Caco-2 (cell line): Measurements from ENCODE around the gene AKR7A2. TPM values are rescaled to one million over a fixed set of nuclear protein-coding genes. Genes with fewer than 3 reads are reported as not detected.

Experiments
- BruUV-seq: library from RNA; stranded (reverse); fragments of 400-500 nt; replicated peaks from 2 replicates; lab custom pipeline; 2021; lab: Mats Ljungman, UMichigan
- CTCF ChIA-PET: fragments of 300-600 bp; sonication (Branson Sonifier 250); formaldehyde crosslinking; loops from one replicate; lab custom pipeline; 2022; ENCODE audit warnings: antibody characterized with exemption; lab: Charles Lee
- POLR2A ChIA-PET: fragments of 300-600 bp; sonication (Branson Sonifier 250); formaldehyde crosslinking; loops from one replicate; lab custom pipeline; 2022; ENCODE audit warnings: antibody characterized with exemption; lab: Charles Lee
- DNase-seq, 2 experiments: peaks; one replicate each; pipeline versions ENCODE4 v3.0.0 to v3.0.0-alpha.2; 2020 to 2022
- H3K27me3 ChIP-seq: replicated peaks from 2 replicates; pipeline ENCODE4 v1.6.0; 2011; ENCODE audit warnings: low read length; ENCODE audit not compliant: control insufficient read depth, insufficient read depth
- H3K36me3 ChIP-seq: 2 replicates; pipeline ENCODE4 v1.5.1; 2011; ENCODE audit warnings: low read length; ENCODE audit not compliant: control insufficient read depth, insufficient read depth
- H3K4me1 ChIP-seq: fragments of 250-450 bp; sonication (Bioruptor Pico); 2 replicates; pipeline ENCODE4 v1.5.1; 2020; ENCODE audit warnings: mild to moderate bottlenecking
- H3K4me3 ChIP-seq: 2 replicates; pipeline ENCODE4 v1.5.1; 2011; ENCODE audit warnings: low read depth, mild to moderate bottlenecking, control low read depth, low read length
- H3K9me3 ChIP-seq: fragments of 250-450 bp; sonication (Bioruptor Pico); 2 replicates; pipeline ENCODE4 v1.5.1; 2020; ENCODE audit warnings: mild to moderate bottlenecking, moderate library complexity
- H3K27ac Mint-ChIP-seq: one replicate; pipeline ENCODE4 v1.8.0; 2022; ENCODE audit warnings: mixed read lengths; ENCODE audit not compliant: unreplicated experiment
- H3K27me3 Mint-ChIP-seq: one replicate; pipeline ENCODE4 v1.8.0; 2022; ENCODE audit warnings: mixed read lengths; ENCODE audit not compliant: insufficient read depth, unreplicated experiment
- H3K36me3 Mint-ChIP-seq: one replicate; pipeline ENCODE4 v1.8.0; 2022; ENCODE audit warnings: mild to moderate bottlenecking, mixed read lengths; ENCODE audit not compliant: insufficient read depth, unreplicated experiment
- H3K4me1 Mint-ChIP-seq: one replicate; pipeline ENCODE4 v1.8.0; 2022; ENCODE audit warnings: low read depth, mixed read lengths; ENCODE audit not compliant: unreplicated experiment
- H3K4me3 Mint-ChIP-seq: one replicate; pipeline ENCODE4 v1.8.0; 2022; ENCODE audit warnings: mild to moderate bottlenecking, moderate library complexity, mixed read lengths; ENCODE audit not compliant: unreplicated experiment
- H3K9me3 Mint-ChIP-seq: one replicate; pipeline ENCODE4 v1.8.0; 2022; ENCODE audit warnings: mixed read lengths; ENCODE audit not compliant: unreplicated experiment
- CTCF ChIP-seq, 2 experiments: fragments of 200-600 bp in 1 of 2; IDR thresholded peaks; 1 replicate in 1 of 2; 2 replicates in 1 of 2; pipeline versions ENCODE4 v1.5.1 to v1.8.0; 2011 to 2022; ENCODE audit warnings: antibody characterized with exemption in 1 of 2, control low read depth in 1 of 2, inconsistent platforms in 1 of 2, low read depth in 1 of 2, low read length in 1 of 2, mild to moderate bottlenecking in 1 of 2, moderate library complexity in 1 of 2; ENCODE audit not compliant: insufficient read depth in 1 of 2, severe bottlenecking in 1 of 2, unreplicated experiment in 1 of 2
- intact Hi-C: fragments of 100-400 bp; cut with micrococcal nuclease; formaldehyde crosslinking; loops from one replicate; pipeline ENCODE4 v1.10.0; 2022; ENCODE audit not compliant: unreplicated experiment
- total RNA-seq: library from RNA; stranded (reverse); gene quantifications from 2 replicates; pipeline ENCODE4 v1.2.3, GENCODE V29; 2022

Gene AKR7A2
- total RNA-seq, 1 experiment from 2014 or later, result 55.4 TPM

- Histone ChIP-seq H3K36me3 (peaks cover 1% of the 10 kb centered on the region; the same call in 1 of the 2 replicates), H3K9me3 (no peaks in the 10 kb centered on the region), H3K4me3 (no peak overlapping the region), H3K27me3 (no peaks in the 10 kb centered on the region), H3K4me1 (no peaks in the 10 kb centered on the region)
- DNase-seq, result no peak
- Mint-ChIP-seq H3K4me1 (no peaks in the 10 kb centered on the region), H3K9me3 (no peaks in the 10 kb centered on the region), H3K36me3 (peaks cover 43% of the 10 kb centered on the region), H3K27me3 (no peaks in the 10 kb centered on the region), H3K4me3 (no peak overlapping the region), H3K27ac (no peak overlapping the region)
- ChIA-PET POLR2A (no interaction called here), CTCF (no interaction called here)
- no peak for TF ChIP-seq CTCF (IDR thresholded peaks at IDR 0.05; ENCODE audit: insufficient read depth in 1 of 2, low read depth in 1 of 2, low read length in 1 of 2, severe bottlenecking in 1 of 2, unreplicated experiment in 1 of 2)
- intact Hi-C loops, result no loop called here
- BruUV-seq, result no TSS peak
These were observed 36.7 kb upstream of the AKR7A2 start for GRCh38 chr1:19348441-19349198.

- Mint-ChIP-seq H3K27ac (no peak overlapping the region), H3K4me3 (no peak overlapping the region), H3K9me3 (no peaks in the 10 kb centered on the region), H3K36me3 (peaks cover 39% of the 10 kb centered on the region), H3K4me1 (no peaks in the 10 kb centered on the region), H3K27me3 (no peaks in the 10 kb centered on the region)
- no peaks in the 10 kb centered on the region for H3K4me1 ChIP-seq
- peaks cover 1% of the 10 kb centered on the region; the same call in 1 of the 2 replicates for H3K36me3 ChIP-seq
- intact Hi-C loops, result no loop called here
- TF ChIP-seq CTCF (IDR thresholded peaks at IDR 0.05; ENCODE audit: insufficient read depth in 1 of 2, low read depth in 1 of 2, low read length in 1 of 2, severe bottlenecking in 1 of 2, unreplicated experiment in 1 of 2), result no peak
- POLR2A ChIA-PET, result no interaction called here
- no peak for DNase-seq
- BruUV-seq, result no TSS peak
- no peak overlapping the region for H3K4me3 ChIP-seq
- no peaks in the 10 kb centered on the region for H3K27me3 ChIP-seq
- no peaks in the 10 kb centered on the region for H3K9me3 ChIP-seq
- CTCF ChIA-PET, result no interaction called here
These were observed 35.7 kb upstream of the AKR7A2 start for GRCh38 chr1:19347533-19348172.

- H3K36me3 ChIP-seq, result peaks cover 3% of the 10 kb centered on the region; the same call in 1 of the 2 replicates
- intact Hi-C loops, result no loop called here
These were observed 34.1 kb upstream of the AKR7A2 start for GRCh38 chr1:19346026-19346425.

More at GRCh38 chr1:19346026-19346425, 34.1 kb upstream of the AKR7A2 start:
- no peak overlapping the region for H3K27ac Mint-ChIP-seq
- Histone ChIP-seq H3K9me3 (no peaks in the 10 kb centered on the region), H3K27me3 (no peaks in the 10 kb centered on the region), H3K4me3 (no peak overlapping the region), H3K4me1 (no peaks in the 10 kb centered on the region)
- peaks cover 41% of the 10 kb centered on the region for H3K36me3 Mint-ChIP-seq
- BruUV-seq, result no TSS peak
- ChIA-PET CTCF (interaction anchor here (0.6 kb wide), 1 partner anchor 41 kb away, joined by 4 read pairs; no protein-coding TSS in a partner anchor), POLR2A (no interaction called here)
- no peaks in the 10 kb centered on the region for H3K4me1 Mint-ChIP-seq
- no peak for DNase-seq
- no peak for TF ChIP-seq CTCF (IDR thresholded peaks at IDR 0.05; ENCODE audit: insufficient read depth in 1 of 2, low read depth in 1 of 2, low read length in 1 of 2, severe bottlenecking in 1 of 2, unreplicated experiment in 1 of 2)
- H3K4me3 Mint-ChIP-seq, result no peak overlapping the region
- H3K27me3 Mint-ChIP-seq, result no peaks in the 10 kb centered on the region
- no peaks in the 10 kb centered on the region for H3K9me3 Mint-ChIP-seq
